DMS79 treated with DMSO at 0.1 percent for 48 hours (cell line): ENCODE data around the gene MGAT4B.

Experiments
- DNase-seq: peaks from one replicate; lab custom pipeline; 2025; lab: John Stamatoyannopoulos, UW

The MGAT4B gene

DNA sequence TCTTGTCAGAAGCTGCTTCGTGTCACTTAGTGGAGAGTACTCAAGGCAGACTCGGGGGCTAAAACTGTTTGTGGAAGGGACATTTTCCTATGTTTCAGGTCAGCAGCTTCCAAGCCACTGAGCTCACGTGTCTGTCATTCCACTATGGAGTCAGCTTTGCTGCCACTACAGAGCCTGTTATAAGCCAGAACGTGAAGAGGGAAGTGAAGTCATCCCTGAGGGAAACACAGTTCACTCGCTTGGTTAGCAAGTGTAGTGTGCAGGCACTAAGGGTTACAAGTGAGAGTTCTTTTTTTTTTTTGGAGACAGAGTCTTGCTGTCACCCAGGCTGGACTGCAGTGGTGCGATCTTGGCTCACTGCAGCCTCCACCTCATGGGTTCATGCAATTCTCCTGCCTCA, 37.4 kb downstream of the MGAT4B start:
- no peak for DNase-seq

- DNase-seq: no peak
These were observed 38.2 kb downstream of the MGAT4B start for GRCh38 chr5:179768326-179769085.

- no peak for DNase-seq
These were observed 39.1 kb downstream of the MGAT4B start for GRCh38 chr5:179767496-179768100.

DNA sequence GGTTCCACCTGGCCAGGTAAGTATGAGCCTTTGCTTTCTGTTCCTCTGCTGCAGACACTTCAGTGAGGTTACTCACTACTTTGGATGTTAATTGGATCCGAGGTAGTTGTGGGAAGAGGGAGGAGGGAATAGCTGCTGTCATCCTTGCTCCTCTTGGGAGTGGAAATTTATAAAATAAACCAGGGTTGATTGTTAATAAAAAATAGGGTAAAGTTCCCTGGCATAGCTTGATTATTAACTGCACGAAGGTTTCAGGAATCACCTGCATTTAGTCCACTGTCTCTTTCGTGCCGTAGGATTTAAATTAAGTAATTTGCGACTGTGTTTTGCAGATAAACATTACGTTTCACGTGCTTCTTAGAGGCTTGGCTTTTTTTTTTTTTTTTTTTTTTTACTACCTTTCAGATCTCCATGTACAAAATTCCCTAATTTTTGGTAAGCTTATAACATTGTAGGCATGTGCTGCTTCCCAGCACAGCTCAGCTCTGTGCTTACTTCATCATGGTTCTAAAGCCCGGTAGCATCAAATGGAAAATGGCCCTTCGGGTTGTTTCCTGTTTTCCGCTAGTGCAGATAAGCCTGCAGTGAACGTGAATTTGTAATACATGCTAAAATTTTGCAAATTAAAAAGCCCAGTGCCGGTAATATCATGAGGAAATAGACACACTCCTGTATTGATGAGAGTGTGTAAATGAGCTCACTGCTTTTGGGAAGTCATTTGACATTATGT, 39.8 kb downstream of the MGAT4B start:
- DNase-seq: no peak

DNA sequence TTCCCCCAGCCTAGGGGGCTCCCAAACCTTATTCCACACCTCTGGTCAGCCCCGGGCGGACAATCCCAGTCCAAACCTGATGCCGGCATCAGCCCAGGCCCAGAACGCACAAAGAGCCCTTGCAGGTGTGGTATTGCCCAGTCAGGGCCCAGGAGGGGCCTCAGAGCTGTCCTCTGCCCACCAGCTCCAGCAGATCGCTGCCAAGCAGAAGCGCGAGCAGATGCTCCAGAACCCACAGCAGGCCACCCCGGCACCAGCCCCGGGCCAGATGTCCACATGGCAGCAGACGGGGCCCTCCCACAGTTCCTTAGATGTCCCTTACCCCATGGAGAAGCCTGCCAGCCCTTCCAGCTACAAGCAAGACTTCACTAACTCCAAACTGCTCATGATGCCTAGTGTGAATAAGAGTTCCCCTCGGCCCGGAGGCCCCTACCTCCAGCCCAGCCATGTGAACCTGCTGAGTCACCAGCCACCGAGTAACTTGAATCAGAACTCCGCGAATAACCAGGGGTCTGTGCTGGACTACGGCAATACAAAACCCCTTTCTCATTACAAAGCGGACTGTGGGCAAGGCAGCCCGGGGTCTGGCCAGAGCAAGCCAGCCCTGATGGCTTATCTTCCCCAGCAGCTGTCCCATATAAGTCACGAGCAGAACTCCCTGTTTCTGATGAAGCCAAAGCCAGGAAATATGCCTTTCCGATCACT, 40.5 kb downstream of the MGAT4B start:
- no peak for DNase-seq

- no peak for DNase-seq
These were observed 41.3 kb downstream of the MGAT4B start for GRCh38 chr5:179765400-179765799.

DNA sequence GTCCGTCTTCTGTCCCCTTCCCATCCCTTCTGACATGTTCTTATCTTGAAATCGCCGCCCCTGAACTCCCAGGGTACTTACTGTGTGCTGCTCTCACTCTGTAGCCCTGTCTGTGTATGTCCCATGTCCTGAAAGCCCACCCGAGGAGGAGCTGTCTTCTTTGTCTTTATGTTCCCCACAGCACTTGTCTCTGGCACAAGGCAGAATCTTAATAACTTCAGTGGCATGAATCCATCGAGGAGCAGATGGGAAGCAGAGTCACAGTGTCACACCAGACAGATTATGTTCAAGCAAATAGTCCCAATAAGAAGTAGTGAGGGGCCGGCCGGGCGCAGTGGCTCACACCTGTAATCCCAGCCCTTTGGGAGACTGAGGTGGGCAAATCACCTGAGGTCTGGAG, 42.6 kb downstream of the MGAT4B start:
- no peak for DNase-seq

GRCh38 chr5:179763215-179763945, 43.3 kb downstream of the MGAT4B start:
- peak; percentile 63 for DNase-seq

- DNase-seq: no peak
These were observed 43.9 kb downstream of the MGAT4B start for GRCh38 chr5:179762781-179763176.

- DNase-seq: no peak
These were observed 44.4 kb downstream of the MGAT4B start for GRCh38 chr5:179762079-179762780.

GRCh38 chr5:179759581-179760551, 46.8 kb downstream of the MGAT4B start:
- DNase-seq: no peak

DNA sequence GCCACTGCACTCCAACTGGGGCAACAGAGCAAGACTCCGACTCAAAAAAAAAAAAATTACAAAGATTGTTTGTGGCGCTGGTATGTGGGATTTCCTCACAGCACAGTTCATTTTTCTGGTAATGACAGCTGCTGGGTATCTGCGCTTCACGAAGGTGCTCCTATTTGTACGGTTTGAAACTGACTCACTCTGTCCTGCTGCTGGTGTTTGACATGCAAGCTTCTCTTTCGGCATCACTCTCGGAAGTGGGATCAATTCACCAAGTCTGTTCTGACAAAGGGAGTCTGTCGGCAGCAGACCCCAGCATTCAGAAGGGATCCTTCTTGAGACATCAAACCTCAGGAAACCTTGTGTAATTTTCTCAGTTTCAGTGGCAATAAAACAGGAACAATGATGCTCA, 47.7 kb downstream of the MGAT4B start:
- no peak for DNase-seq

DNA sequence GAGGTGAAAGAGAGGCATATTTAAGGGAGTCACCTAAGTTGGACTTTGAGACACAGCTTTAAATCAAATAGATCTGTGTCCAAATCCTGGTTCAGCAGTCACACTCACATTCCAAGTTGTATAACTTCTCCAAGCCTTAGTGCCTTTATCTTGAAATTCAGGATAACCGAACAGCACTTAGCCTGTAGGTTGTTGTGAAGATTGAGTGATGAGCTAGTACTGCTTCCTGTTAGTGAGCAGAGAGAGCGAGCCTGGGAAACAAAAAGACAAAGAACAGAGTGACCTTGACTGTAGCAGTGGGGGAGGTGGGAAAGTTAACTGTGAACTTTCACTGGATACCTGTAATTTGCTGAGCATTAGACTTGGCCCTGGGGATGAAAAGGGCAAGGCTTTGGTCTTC, 51.6 kb downstream of the MGAT4B start:
- no peak for DNase-seq

GRCh38 chr5:179753971-179754370, 52.7 kb downstream of the MGAT4B start:
- DNase-seq: no peak

- no peak for DNase-seq
These were observed 56.7 kb downstream of the MGAT4B start for GRCh38 chr5:179749857-179750508.

DNA sequence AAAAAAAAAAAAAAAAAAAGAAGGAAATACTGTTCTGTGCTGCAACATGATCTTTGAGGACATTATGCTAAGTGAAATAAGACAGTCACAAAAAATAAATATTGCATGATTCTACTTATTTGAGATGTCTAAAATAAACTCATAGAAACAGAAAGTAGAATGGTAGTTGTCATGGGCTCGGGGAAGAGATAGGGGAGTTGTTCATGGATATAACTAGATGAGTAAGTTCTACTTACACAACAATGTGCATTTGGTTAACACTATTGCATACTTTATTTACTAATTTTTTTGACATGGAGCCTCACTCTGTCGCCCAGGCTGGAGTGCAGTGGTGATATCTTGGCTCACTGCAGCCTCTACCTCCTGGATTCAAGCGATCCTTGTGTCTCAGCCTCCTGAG, 58.9 kb downstream of the MGAT4B start:
- no peak for DNase-seq
